Activated T-cell treated with anti-CD3 and anti-CD28 coated beads, Interleukin-2, amount 50 U/mL, for 1 hour (primary cell): ENCODE measurements around the gene RAI14.
"Not testable (repeated sequence)": the region's sequence is repeated elsewhere in the genome, so short reads cannot be mapped to it uniquely, and the experiment has no call there.

Source experiments
- DNase-seq: peaks from one replicate; pipeline ENCODE4 v3.0.0-alpha.2; 2020

Gene RAI14

DNA sequence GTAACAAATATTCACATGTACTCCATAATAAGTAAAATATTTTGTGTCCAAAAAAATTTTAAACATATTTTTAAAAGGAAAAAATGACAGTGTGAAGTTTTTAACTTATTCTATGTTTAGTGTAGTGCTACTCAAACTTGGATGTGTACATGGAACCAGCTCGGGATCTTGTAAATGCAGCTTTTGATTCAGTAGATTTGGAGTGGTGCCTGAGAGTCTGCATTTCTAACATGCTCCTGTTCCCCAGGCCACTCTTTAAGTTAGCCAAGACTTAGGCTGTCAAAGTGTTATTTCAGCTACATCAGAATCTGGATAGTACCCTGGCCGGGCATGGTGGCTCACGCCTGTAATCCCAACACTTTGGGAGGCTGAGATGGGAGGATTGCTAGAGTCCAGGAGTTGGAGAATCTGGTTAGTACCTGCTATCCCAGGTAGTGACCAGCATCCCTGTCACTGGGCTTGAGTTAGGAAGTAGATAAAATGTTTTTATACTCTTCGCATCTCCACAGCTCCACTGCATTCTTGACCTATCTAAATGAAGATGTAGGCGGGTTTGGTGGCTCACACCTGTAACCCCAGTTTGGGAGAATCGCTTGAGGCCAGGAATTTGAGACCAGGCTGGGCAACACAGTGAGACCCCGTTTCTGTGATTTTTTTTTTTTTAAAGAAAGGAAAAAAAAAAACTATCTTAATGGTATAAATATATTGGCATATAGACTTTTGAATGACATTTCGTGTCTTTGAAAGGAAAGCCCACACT lies 122.1 kb downstream of the RAI14 start:
- no peak for DNase-seq

DNA sequence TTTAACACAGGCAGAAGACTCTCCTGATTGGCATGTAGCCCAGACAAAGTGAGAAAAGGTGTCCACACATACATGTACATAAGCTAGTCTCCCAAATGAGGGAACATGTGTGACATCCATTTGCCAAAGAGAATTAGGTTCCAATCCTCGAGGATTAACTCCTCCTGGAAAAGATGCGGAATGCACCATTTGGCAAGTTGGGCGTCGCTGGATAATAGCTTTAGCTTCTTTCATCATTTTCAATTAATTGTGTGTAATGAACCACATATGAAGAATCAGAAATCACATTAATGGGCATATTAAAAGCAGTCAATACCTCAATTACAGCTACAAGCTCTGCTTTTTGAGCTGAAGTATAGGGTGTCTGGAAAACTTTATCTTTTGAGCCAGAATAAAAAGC lies 127.8 kb downstream of the RAI14 start:
- DNase-seq: not testable (repeated sequence)

DNA sequence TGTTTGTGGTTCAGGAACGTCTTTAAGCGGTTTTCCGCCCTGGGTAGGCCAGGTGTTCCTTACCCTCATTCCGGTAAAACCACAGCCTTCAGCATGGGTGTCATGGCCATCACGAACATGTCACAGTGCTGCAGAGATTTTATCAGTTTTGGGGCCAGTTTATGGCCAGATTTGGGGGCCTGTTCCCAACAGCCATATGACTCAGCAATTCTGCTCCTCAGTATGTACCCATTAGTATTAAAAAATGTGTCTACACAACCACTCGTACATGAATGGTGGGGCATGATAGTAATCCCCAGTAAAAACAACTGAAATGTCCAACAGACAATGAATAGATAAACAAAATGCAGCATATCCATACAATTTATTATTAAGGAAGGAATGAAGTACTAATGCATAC lies 130.9 kb downstream of the RAI14 start:
- DNase-seq: no peak

DNA sequence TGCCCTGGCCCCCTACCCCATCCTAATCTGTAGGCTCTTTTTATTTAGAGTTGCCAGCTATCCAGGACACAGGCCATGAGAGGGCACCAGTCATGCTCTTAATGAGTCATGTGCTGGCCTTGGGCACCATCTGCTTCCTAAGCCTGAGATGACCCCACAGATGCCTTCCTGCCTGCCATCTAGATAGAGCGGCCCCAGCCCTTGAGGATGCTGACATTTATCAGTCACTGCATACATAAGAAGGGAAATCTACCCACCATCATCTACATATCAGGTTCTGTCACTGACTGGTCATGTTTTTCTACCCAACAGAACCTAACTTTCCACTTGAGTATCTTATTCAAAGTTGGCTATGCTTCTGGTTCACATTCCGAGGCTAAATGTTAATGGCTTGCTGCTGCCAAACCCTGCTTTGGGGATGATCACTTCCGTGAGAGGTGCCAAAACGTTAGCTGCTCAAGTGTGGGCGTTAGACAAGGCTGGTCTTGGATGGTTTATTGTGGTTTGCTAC lies 132.9 kb downstream of the RAI14 start:
- DNase-seq: no peak

DNA sequence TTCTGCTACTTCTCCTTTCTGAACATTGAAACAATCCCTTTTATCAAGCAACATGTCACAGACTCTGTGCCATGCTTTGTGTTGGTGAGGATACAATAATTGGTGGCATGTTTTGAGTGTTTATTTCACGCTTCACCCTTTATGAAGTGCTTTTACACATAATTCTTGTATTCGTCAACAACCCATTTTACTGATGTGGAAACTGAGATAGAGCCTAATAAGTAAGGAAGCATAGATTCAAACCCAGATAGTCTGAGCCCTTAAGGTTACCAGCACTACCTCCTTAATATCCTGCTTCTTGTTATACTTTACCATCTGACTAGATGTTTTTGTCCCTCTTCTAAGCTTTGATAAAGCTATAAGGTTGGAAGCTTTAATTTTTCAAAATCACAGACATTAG lies 133.5 kb downstream of the RAI14 start:
- DNase-seq: no peak

DNA sequence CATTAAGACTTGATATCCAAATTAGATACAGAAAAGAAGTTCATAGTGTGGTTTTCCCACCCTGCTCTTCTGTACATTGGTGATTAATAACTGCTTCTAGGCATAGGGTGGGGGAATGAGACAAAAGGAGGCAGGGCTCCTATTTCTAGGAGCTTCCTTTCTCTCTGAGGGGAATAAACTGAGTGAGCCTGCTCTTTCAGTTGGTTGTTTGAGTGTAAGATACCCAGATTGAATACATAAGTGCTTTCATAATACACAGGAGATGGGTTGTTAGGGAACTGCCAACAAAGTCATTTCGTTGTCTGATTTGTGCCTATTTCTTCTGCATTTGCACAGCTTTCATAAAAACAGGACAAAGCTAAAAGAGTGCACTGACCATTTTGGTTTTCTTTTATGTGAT lies 133.9 kb downstream of the RAI14 start:
- DNase-seq: no peak

DNA sequence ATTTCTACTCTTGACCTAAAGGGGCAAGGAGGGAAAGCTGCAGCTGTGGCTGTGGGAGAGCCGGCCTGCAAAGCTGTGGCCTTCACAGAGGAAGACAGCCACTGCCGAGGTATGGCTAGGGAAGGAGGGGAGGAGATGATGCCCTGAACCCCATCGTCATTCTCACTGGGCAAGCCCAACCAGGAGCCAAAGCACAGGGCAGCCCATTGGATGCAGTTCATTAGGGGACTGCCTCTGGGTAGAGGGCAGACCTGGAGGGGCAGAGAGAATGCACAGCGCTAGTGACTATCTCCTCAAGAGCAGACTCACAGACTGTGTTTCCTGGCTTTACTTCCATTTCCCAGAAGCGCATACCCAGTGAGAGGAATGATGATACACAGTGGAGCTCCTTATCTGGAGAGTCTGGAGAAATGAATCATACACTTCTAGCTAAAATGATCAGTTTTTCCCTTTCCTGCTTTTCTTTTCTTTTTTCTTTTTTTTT lies 135.7 kb downstream of the RAI14 start:
- no peak for DNase-seq

DNA sequence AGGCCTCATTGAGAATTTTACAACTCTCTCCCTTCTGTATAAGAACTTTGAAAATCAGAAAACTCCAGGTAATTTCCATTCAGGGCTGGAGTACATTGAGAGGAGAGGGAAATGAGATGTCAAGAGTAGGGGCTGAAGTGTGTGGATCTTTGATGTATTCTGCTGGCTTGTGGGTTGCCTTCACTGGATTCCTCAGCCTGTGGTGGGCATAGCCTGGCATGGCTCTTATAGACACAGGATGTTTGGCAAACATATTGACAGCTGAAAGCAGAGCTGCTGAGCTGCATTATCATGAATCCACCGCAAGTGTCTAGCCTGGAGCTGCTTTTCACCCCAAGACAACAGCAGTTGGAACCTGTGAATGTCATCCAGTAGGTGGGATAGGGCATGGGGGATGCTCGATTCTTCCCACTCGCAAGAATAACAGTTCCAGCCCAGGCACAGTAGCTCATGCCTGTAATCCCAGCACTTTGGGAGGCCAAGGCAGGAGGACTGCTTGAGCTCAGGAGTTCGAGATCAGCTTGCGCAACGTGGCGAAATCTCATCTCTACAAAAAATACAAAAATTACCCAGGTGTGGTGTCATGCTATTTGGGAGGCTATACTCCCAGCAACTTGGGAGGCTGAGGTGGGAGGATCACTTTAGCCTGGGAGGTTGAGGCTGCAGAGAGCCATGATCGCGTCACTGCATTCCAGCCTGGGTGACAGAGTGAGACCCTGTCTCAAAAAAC lies 146.9 kb downstream of the RAI14 start:
- no peak for DNase-seq

DNA sequence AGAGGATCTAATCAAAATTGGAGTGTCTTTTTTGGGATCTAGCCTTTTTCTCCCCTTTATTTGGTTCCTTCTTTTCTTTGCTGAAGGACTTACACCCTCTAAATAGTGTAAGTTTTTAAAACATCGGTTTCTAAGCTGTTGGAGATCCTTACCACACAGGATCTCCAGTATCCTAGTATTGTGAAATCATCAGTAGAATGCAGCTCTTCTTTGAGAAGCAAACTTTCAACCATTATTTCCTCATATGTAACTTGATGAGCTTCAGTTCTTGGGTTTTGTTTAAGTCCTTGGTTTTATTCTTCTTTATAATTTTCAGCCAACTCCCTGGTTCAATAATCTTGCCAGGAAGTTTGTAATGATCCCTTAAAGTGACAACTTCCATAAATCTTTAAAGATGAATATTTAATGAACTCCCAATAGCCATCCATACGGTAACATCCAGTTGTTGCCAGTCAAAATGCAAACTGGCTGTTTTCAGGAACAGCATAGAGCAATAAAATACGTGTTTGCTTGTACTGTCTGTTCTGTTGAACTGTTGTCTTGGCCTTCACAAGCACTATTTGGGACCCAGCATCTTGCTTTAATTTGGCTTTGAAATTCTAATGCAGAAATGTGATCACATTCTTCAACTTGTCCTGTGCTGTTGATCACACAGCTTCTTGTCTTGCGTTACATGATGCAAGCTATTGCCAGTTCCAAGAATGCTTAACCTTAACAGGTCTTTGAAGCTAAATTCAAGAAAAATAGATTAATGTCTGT lies 148.0 kb downstream of the RAI14 start:
- no peak for DNase-seq

DNA sequence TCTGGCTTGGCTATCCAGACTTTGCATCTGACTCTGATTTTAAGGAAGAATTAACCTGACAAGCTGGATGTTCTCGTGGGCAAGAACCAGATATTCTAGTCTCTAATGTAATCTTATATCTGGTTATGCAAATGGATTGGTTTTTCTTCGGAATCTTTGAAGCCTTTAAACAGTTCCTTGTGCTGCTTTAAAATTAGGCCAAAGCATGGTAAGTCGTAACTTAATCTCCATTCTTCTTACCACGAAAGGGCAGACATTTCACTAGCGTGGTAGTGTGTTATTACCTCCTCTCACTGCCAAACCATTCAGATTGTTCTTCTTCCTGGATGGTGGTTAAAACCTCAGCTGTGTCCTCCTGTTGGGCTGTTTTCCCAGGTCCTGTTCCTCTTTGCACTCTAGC lies 148.8 kb downstream of the RAI14 start:
- DNase-seq: no peak

DNA sequence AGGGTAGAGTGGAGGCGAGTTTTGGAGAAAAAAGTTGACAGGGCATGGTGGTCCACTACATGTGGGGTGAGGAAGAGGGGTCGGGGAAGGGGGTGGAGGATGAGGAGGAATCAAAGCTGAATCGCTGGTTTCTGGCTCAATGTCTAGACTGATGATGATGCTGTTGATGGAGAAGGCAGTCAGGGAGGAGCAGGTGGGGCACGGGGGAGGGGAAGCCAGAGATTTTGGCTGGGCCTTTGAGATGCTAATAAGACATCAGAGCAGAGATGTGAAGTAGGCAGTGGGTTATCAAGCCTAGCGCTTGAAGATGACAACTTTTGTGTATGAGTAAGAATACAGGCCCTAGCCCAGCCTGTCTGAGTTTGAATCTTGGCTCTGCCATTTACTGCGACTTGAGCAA lies 150.4 kb downstream of the RAI14 start:
- no peak for DNase-seq

DNA sequence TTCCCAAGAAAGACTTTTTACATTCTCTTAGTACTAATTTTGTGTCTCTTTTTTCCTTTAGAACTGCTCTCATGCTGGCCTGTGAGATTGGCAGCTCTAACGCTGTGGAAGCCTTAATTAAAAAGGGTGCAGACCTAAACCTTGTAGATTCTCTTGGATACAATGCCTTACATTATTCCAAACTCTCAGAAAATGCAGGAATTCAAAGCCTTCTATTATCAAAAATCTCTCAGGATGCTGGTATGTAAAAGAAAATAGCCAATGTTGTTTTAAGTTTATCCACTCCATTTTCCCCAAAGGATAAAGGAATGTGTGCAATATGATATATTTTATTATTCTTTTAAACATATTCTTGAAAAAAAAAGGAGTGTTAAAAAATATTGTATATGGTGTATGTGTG lies 155.6 kb downstream of the RAI14 start:
- DNase-seq: no peak

DNA sequence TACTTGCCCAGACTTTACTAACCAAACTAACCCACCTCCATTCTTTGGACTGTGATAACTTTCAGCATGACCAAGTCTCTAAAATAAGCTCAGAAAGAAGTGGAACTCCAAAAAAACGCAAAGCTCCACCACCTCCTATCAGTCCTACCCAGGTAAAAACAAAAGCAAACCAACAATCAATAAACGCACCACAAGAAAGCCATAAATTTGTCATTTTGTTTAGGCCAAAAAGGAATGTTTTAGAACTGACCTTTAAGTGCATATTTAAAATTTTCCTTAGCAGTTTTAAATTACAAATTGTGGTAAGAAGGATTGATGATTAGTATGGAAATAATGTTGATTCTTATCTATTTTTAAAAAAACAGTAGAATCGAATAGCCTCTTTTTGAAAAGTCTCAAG lies 157.4 kb downstream of the RAI14 start:
- DNase-seq: no peak

DNA sequence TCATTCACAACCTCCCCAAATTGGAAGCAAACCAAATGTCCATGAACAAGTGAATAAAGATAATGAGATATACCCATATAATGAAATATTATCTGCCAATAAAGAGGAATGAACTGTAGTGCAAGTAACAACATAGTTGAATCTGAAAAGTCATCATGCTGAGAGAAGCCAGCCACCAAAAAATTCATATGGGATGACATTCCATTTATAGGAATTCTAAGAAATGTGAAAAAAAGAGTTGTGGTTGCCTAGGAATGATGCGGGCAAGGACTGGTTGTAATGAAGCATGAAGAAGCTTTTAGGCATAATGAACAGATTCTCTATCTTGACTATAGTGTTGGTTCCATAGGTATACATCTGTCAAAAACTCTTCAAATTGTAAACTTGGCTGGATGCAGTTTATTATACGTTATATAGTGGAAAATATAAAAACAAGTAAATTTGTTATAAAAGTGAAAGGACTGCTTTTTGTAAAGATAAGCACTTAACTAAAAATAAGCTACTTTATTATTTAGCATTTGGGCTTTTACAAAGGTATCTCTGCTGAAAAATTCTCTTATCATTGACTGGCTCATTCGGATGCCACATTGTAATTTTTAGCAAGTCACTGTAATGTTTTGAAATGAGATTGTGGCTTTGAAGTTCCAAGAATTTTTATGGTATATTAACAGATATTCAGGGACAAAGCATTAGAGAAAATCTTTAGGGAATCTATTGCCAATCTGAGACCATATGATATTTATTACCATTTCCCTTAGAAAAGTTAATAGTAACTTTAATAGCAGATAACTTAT lies 161.6 kb downstream of the RAI14 start:
- DNase-seq: no peak

DNA sequence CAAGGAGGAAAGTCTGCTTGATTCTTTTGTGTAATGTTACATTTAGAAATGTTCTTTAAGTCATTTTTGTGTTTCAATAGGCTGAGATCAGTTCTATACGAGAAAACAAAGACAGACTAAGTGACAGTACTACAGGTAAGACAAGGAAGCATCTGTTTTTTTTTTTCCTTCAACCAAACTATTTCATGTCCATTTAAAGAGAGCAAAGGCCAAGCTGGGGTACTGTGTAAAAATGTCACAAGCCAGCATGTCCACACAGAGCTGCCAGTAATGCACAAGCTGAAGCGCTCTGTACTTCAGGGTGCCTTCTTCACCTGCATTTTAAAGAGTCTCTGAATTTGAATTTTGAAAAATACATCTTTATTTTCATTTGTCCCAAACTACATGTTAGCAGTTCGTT lies 162.6 kb downstream of the RAI14 start:
- DNase-seq: no peak

DNA sequence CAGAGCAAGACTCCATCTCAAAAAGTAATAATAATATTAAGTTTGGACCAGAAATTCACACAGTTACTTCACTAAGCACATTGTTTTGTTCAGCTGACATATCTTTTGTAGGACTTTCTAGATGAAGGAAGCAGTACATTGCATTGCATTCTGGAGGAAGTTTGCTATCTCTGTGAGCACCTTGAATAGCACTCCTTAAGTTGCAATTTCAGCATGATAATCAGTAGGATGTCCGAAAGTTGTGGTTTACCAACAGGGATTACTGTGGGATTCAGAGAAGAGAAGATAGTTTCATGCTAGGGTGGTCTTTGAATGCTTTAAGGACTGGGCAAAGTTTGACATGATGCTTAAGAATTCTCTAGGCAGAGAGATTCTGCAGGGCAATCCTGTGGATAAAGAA lies 164.5 kb downstream of the RAI14 start:
- DNase-seq: no peak

DNA sequence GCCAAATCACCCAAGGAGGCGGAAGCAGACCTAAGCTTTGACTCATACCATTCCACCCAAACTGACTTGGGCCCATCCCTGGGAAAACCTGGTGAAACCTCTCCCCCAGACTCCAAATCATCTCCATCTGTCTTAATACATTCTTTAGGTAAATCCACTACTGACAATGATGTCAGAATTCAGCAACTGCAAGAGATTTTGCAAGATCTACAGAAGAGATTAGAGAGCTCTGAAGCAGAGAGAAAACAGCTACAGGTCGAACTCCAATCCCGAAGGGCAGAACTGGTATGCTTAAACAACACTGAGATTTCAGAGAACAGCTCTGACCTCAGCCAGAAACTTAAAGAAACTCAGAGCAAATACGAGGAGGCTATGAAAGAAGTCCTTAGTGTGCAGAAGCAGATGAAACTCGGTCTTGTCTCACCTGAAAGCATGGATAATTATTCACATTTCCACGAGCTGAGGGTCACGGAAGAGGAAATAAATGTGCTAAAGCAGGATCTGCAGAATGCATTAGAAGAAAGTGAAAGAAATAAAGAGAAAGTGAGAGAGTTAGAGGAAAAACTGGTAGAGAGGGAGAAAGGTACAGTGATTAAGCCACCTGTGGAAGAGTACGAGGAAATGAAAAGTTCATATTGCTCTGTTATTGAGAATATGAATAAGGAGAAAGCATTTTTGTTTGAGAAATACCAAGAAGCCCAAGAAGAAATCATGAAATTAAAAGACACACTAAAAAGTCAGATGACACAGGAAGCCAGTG lies 167.0 kb downstream of the RAI14 start:
- DNase-seq: no peak

DNA sequence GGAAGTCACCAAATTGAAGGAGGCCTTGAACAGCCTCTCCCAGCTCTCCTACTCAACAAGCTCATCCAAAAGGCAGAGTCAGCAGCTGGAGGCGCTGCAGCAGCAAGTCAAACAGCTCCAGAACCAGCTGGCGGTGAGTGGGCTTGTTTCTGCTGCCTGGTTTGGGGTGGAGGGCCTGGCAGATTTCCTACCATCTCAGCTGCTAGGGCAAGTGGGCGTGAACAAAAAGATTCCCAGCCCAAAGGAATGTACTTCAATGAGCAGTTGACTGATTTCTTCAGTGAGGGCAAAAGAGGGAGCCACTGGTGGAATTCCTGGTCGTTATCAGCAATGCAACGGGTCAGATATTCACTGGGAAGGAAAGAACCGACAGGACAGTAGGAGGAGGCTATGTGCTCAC lies 170.2 kb downstream of the RAI14 start:
- no peak for DNase-seq

DNA sequence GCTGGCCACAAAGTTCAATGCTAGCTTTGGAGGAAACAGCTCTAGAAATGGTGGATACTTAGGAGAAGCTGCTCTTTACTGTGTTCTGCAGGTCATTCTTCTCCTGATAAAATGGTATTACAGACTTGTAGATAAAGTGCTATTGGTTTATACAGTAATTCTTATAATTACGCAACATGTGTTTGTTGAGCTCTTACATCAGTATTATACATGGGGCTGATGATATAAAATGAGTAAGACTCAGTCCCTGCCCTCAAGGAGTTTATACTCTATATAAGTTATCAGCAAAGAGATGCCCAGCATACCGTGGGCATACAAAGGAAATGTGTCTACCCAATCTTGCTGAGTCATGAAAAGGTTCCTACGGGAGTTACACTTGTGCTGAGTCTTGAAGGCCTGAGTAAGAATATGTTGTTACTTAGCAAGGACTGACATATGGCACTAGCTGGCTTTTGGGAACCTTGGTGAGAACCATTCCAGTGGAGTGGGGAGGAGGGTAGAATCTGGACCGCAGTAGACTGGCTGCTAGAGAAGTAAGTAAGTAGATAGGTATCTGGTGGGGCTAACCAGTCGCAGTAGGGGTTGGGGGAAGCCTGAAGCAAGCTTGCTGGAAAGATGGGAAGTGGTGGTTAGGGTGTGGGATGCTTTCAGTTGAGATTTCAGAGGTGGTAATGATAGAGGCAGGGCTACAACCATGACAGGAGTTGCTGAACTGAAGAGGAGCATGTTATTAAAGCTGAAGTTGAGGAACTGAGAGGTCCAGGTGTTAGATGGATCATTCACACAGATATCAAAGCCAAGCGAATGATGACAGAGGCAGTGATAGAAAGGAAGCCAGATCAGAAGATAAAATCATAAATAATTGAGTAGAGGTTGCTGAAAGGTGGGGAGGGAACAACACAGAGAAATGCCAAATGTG lies 171.7 kb downstream of the RAI14 start:
- no peak for DNase-seq

DNA sequence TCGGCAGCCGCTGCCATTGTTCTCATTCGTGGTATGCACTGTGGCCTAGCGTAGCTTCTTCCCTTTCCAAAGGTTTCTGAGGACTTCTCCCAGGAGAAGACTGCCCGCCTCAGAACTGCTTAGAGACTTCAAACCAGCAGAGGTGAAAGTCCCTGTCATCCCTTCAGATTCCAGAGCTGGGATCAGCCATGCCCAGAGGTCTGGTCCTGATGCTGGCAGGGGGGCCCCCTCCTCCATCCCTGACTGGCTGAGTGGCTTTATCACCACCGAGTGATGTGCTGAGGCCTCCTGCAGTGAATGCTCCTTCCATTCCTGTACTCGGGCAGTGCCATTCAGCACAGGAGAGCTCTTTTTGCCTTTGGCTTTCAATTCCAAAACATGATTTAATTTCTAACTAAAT lies 174.7 kb downstream of the RAI14 start:
- DNase-seq: not testable (repeated sequence)

DNA sequence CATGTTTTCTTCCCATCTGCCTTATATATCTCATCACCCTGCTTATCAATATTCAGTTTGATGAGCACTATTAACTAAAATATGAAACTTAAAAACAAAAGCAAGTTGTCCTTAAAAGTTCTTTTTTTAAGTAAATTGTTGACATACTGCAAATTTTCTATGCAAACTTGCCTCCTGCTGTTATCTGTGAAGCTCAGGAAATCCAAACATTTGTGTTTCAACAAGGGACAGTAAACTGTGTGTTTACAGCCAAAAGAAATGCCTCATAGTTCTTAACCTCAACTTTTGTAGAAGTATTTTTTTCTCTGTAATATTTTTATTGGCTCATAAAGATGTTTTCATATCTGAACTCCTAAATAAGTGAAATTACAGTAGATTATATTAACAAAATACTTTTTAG lies 175.2 kb downstream of the RAI14 start:
- no peak for DNase-seq
